Lower leg skin (tissue), 3 donors: Measurements from ENCODE around the gene SIMC1.
"Not testable (repeated sequence)": the region's sequence is repeated elsewhere in the genome, so short reads cannot be mapped to it uniquely, and the experiment has no call there.

Source experiments
- POLR2A ChIP-seq, 2 donors: fragments of 450-650 bp; IDR thresholded peaks; one replicate each; pipeline ENCODE4 v1.6.1; 2016 to 2017; ENCODE audit warnings: antibody characterized with exemption in 2 of 2, mild to moderate bottlenecking in 1 of 2, moderate library complexity in 1 of 2
- TF ChIP-seq, protein P1 (sequence below), 3 donors: fragments of 450-650 bp; IDR thresholded peaks; one replicate each; pipeline ENCODE4 v1.5.1; 2016; ENCODE audit warnings: antibody characterized with exemption in 3 of 3, mild to moderate bottlenecking in 3 of 3, moderate library complexity in 2 of 3

DNA sequence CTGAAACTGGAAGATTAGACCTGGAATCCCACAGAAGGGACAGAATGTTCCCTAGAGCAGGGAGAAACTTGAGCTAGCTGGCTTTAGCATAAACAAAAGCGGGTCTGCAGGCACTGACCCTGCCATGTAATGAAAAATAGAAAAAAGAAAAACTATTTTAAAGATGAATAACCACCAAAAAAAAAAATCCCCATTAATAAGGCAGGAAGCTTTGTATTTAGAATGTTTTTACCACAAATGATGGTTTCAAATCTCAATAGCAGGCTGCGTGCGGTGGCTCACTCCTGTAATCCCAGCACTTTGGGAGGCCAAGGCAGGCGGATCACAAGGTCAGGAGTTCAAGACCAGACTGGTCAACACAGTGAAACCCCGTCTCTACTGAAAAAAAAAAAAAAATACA, 5.0 kb upstream of the SIMC1 start:
- TF ChIP-seq, protein P1, sequence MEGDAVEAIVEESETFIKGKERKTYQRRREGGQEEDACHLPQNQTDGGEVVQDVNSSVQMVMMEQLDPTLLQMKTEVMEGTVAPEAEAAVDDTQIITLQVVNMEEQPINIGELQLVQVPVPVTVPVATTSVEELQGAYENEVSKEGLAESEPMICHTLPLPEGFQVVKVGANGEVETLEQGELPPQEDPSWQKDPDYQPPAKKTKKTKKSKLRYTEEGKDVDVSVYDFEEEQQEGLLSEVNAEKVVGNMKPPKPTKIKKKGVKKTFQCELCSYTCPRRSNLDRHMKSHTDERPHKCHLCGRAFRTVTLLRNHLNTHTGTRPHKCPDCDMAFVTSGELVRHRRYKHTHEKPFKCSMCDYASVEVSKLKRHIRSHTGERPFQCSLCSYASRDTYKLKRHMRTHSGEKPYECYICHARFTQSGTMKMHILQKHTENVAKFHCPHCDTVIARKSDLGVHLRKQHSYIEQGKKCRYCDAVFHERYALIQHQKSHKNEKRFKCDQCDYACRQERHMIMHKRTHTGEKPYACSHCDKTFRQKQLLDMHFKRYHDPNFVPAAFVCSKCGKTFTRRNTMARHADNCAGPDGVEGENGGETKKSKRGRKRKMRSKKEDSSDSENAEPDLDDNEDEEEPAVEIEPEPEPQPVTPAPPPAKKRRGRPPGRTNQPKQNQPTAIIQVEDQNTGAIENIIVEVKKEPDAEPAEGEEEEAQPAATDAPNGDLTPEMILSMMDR (IDR thresholded peaks at IDR 0.05): not testable (repeated sequence)
- TF ChIP-seq POLR2A (IDR thresholded peaks at IDR 0.05): not testable (repeated sequence)
